NCI-H345 (cell line): Measurements from ENCODE around the gene COX19.
"Not testable (repeated sequence)": the region's sequence is repeated elsewhere in the genome, so short reads cannot be mapped to it uniquely, and the experiment has no call there.

Source experiments
- DNase-seq: peaks from one replicate; lab custom pipeline; 2025; lab: John Stamatoyannopoulos, UW

COX19 gene

DNA sequence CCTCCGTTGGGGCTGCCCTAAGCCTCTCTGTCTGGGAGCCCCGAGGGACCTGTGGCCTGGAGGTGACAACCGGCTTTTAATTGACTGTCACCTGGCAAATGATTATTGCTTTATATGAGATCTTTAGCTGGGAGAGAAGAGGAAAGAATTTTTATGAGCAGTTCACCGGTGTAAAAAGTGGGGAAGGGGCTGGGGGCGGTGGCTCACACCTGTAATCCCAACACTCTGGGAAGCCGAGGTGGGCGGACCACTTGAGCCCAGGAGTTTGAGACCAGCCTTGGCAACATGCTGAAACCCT is 2.6 kb upstream of the COX19 start:
- DNase-seq = no peak

DNA sequence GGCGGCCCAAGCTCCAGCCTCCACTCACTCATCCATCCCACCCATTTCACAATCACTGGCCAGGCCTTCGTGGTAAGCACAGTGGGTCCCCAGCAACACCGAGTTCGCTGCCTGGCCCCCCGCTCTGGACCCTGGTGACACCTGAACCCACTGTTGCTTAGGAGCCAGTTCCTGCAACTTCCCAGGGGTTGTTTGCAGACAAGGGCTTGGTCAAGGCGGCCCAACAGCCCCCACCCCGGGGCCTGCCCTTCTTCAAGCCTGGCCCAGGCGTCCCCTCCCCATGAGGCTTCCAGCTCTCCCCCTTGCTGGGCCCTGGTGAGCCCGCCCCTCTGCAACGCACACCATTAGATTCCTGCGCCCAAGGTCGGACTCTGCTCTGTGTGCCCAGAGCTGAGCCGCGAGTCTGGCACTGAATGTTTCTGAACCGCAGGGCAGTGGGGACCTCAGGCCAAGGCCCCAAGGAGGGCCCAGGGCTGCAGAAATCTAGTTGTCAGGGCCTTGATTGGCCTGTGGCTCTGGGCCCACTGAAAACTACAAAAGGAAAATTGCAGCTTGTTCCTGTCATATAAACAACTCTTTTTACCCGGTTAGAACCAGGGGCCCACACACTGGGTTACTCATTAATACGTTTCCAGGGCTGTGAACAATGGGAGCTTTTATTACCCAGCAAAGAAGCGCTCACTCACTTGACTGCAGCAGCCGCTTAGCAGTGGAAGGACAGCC is 2.1 kb upstream of the COX19 start:
- no peak for DNase-seq

DNA sequence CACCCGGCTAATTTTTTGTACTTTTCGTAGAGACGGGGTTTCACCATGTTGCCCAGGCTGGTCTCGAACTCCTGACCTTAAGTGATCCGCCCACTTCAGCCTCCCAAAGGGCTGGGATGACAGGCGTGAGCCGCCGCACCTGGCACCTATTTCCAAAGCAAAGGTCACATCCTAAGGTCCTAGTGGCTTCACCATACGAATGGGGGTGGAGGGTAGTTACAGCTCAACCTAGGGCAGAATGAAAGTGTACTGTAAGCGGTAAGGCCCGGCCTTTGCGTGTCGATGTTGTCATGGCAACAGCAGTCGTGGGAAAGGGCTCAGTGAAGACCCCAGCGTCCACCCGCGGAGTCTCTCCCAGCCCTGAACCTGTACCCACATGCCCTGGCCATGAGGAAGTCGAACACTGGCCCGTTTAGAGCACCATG is 1.6 kb upstream of the COX19 start:
- no peak for DNase-seq

DNA sequence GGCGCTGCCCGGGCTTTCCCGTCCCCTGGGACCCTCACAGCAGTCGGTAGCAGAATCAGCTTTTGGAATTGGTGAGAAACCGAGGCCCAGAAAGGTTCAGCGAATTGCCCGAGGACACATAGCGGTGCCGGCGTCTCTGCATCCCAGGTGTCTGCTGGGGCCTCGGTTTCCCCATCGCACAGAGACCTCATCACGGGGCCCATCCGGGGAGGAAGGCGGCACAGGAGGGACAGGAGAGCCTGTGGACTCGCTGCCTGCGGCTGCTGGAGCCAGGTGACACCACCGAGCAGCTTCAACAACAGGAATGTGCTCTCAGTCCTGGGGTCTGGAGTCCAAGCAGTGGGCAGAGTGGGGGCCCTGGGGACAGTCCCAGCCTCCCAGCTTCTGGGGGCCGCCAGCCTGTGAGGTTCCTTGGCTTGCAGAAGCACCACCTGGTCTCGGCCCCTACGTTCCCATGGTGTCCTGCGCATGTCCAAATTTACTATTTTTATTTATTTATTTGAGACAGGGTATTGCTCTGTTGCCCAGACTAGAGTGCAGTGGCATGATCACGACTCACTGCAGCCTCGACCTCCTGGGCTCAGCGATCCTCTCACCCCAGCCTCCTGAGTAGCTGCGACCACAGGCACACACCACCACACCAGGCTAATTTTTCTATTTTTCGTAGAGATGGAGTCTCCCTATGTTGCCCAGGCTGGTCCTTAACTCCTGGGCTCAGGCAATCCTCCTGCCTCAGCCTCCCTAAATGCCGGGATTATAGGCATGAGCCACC is 539 bp upstream of the COX19 start:
- no peak for DNase-seq

DNA sequence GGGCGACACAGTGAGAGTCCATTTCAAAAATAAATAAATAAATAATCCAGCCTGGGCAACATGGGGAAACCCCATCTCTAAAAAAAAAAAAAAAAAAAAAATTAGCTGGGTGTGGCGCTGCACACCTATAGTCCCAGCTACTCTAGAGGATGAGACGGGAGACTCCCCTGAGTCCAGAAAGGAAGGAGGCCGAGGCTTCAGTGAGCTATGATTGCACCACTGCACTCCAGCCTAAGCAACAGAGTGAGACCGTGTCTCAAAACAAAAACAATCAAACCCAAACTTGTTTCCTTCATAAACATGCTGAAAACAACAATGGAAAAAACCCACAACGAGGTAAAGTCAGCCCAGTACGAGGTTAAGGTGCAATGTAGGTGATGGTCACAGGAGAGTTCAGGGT is 1.2 kb downstream of the COX19 start:
- no peak for DNase-seq

DNA sequence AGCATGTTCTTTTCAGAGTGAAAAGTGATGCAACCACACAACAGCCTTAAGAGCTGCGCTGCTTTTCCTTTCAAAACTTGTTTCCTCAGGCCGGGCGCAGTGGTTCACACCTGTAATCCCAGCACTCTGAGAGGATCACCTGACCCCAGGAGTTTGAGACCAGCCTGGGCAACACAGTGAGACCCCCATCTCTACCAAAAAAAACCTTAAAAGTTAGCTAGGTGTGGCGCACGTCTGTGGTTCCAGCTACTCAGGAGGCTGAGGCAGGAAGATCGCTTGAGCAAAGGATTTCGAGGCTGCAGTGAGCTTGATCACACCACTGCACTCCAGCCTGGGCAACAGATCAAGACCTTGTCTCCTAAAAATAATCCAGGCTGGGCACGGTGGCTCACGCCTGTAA is 2.0 kb downstream of the COX19 start:
- no peak for DNase-seq

DNA sequence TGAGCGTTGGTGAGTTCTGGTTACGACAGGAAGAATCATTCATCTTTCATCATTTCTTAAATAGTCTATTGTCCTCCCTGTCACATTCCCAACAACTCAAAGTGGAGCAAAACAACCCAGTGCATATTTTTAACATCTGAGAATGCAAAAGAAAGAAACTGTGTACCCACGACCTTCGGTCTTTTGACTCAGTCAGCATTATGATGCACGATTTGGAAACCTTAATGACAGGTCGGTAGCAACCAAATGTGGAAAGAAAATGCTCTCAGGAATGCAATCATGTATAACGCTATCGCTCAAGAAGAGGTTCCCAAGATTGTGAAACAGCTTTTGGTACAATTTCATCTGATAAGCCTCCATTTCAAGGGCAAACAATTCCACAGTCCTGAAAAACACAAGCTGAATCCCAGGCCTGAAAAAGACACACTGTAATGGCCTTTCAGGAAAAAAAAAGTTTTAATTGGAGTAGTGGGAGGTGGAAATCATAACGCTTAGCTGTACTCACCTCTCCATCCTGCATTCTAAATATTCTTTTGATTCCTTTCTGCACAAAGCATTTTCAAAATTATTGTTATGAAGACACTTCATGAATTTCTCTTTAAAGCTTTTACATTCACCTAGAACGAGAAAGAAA is 2.6 kb downstream of the COX19 start:
- no peak for DNase-seq

DNA sequence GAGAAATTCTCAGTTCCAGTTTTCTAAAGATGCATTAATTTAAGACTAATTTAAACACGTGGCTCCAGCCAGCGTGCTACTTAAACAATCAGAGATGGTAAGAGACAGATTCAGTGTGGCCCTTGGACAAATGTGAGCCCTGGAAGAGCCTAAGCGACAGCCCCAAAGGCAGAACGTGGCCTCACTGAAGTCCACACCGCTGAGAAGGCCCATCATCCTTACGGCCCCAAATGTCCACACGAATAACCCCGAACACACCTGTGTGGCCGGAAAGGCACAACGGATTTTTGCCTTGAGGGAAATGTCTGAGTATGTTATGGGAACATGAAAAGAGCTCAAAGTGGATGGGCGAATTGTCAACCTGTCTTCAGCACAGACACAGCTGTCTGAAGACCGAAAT is 3.2 kb downstream of the COX19 start:
- no peak for DNase-seq

DNA sequence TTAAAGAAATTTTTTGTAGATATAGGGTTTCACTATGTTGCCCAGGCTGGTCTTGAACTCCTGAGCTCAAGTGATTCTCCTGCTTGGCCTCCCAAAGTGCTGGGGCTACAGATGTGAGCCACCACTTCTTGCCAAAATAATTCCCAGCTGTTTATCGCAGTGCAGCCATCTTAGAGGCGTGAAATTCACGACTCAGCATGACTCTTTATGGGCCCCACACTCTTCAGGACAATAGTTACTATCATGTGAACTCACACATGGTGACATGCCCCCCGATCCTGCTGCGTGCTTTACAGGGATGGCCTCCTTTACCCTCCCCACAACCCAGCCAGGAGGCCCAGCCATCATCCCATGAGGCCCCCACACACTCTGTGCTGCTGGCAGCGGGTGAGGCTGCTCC is 4.6 kb downstream of the COX19 start:
- DNase-seq = no peak

DNA sequence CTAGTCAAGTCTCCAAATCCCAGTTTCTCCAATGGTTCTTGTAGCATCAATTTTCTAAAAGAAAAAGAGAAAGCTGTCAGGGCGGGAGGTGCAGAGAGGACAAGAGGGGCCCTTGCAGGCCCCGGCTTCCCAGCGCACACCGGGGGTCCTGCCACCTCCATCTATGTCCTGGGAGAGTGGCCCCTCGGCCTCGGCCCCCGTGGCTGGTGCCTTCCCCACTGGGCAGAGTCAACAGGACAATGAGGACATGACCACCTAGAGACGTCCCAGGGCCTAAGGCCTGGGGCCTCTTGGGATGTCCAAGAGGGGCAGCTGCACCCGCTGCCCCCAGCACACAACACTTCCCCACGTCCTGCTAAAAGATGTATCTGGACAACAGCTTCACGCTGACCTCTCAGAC is 5.9 kb downstream of the COX19 start:
- DNase-seq = no peak

DNA sequence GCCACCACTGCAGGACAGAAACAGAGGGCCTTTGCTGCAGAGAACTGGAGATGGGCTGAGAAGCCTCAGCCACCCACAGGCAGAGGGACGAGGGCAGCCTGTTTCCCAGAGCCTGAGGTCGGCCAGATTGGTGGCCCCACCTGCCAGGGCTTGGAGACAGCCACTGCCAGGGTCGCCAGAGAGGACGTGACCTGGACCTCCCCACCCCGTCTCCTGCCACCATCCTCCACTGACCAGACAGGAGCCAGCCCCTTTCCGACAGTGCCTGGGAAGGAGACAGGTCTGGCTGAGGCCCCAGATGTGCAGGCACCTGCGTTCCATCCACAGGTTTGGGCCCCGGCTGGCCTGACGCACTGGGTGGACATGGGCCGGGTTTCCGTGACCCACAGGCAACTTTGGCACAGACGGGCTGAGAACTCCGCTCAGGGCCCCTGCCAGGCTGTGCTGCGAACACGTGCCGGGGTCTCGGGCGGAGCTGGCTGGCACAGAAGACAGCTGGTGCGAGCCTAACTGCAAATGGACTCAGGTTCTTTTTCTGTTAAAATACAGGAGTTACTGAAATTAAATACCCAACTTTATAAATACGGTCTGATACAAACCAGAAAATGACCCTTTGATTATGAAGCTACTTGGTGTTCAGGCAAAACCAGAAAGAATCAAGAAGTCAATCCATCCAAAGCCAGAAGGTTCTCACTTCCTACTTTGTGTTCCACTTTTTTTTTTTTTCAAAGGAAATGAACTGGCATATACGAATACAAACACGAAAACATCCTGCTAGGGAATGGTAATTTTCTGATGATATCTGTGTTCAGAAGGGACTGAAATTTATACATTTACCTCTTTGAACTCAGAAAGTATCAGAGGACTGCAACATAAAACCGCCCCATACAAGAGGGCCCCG is 6.9 kb downstream of the COX19 start:
- DNase-seq = no peak

DNA sequence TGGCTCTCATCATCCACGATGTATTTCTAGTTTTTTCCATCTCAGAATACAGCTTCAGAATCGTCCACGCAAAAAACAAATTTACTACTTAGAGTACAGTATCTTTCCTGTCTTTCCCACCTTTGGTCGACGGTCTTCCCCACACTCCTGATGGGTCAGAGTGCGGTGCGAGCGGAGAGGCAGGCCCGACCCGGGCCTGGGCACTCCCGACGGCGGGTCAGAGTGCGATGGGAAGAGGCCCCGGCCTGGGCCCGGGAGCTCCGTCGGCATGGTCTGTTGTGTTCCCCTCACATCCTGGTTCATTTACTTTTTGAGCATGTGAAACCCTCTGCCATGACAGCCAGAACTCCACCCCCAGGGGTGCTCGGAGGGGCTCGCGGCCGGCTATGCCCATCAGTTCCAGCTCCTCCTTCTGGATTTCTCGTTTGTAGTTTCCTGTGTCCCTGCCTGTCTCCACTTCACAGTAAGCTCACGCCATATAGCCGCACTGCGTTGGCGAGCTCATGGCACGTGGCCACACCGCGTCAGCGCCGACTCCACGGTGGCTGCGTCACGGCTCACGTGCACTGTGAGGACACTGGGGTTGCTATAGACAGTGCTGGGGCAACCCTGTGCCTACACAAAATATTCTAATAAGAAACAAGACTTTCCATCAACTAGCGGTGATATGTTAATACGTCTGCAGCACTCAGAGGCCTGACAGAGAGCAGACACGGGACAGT is 7.8 kb downstream of the COX19 start:
- DNase-seq = no peak

DNA sequence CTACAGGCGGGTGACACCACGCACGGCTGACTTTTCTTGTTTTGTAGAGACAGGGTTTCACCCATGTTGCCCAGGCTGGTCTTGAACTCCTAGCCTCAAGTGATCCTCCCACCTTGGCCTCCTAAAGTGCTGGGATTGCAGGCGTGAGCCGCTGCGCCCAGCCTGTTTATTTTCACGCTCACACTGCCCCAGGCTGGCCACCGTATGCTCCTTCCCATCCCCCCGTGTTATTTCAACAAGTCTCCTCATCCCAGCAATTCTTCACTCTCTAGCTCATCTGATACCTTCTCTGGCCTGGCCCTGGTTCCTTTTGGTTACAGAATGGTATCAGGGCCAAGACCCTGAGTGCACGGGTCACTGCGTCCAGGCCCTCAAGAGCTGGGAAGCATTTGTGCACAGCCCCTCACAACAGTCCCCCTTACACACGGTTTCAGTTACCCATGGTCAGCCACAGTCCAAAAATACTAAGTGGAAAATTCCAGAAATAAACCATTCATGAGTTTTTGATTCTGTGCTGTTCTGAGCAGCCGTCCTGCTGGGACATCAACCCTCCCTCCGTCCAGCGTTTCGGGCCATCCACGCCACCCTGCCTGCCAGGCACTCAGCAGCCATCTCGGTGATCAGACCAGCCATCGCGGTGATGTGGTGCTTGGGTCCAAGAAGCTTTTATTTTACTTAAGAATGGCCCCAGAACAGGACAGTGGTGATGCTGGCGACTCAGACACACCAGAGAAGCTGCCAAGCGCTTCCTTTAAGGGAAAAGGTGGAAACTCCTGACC is 8.9 kb downstream of the COX19 start:
- DNase-seq = no peak

DNA sequence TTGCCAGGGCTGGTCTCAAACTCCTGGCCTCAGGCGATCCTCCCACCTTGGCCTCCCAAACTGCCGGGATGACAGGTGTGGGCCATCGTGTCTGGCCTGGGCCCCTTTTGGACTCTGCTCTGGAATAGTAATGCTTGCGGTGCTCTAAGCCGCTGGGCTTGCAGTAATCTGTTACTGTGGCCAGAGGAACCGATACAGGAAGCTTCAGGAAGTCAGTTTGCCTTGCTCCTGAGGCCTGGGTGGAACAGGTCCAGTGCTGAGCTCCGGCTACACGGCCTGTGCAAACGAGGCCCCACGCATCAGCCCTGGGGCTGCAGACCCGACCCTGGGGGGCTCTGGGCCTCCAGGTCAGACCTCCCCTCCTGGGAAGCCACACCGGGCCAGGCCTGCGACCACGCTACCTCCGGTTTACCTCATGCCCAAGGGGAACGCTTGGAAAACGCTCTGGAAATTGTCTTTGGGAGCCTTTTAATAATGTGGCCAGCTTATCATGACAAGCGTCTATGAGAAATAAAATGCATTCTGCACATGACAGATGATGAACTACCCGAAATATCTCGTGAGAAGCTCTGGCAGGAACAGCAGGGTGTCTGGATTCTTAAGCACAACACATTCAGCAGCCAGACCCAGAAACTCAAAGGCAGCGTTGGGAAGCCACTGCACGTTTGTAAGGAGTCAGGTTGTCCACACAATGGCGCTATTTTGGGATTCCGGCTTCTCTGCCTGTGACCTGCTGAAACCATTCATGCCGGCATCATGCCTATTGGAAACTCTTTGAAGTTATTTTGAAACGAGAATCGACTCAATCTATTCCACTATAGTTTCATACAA is 10.7 kb downstream of the COX19 start:
- DNase-seq = no peak

DNA sequence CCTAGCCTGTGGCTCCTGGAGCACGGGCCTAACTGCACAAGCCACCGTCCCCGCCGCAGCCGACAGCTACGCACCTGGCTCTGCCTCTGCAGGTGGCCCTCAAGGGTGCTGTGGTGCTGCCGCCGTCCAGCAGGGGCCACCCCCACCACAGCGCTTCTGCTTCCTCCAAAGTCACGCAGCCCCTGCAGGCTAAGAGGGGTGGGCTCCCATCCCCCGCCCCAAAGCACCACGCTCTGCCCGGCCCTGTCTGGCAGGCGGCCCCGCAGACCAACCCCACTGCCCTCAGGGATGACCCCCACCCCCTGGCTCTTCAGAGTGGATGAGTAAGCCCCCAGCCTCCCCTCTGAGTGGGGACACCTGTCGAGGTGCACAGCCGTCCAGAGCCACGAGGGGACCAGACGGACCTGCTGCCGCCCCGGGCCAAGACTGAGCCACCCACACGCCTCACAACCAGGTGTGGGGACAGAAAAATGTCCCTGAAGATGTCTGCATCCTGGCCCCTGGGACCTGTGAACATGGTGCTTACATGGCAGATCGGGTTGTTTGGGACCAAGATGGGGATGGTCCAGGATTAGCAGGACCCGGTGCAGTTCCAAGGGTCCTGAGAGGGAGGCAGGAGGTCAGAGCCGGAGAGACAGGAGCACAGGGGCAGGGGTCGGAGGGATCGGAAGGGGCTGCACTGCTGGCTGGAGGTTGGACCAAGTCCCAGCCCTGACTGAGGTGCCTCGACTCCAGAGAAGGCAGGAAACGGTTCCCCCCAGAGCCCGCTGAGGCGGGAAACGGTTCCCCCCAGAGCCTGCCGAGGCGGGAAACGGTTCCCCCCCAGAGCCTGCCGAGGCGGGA is 11.9 kb downstream of the COX19 start:
- DNase-seq = peak; percentile 24

DNA sequence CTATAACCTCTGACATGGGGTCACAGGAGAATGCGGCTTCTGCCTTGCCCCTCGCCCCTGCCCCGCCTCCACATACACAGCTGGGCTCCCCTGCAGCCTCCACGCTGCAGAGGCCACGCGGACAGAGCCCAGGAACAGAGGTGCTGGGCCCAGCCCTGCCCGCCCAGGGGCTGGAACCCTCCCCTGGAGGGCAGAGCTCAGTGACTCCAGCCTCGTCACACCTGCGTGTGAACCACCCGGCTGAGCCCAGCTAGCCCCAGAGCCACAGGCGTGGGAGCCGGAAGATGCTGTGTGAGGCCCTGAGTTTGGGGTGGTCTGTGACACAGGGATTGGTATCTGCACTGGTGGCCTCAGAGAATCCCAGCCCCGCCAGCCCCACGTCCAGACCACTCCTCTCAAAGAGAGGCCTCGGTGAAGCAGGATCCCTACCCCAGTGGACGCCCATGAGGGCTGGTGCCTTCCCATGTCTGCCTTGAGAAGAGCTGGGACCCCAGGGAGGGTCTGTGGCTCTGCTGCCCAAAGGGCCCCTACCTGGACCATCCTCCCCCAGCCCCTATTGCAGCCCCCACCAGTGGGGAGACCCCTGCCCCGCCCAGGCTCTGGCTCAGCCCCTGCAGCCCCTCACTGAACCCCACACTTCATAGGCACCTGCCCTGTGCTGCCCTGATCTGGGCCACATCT is 12.8 kb downstream of the COX19 start:
- no peak for DNase-seq

DNA sequence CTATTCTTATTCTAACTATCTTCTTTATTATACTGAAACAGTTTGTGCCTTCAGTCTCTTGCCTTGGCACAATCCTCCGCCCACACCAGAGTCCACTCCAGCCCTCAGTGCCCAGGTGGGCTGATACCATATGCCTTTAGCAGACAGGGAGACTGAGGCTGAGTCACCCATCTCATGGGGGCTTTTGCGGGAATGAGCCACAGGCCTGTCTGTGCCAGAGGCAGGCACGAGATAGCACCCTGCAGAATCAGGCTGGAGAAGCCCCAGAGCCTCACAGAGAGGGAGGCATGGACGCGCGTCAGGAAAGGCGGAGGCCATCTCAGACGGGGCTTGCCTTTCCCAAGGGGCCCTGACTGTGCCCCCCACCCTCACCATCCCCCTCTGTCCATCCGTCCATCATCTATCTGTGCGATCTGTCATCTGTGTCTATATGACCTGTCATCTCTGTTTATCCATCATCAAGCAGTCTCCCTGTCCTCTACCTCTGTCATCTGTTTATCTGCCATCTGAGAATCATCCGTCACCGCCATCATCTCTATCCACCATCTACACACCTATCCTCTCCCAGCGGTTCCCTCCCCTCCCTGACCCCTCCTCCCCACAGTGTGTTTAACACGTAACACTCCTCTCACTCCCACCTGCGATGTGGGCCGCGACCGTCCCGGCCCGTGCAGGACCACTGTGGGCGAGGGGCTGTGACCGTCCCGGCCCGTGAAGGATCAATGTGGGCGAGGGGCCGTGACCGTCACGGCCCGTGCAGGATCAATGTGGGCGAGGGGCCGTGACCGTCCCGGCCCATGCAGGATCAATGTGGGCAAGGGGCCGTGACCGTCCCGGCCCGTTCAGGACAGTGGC is 13.6 kb downstream of the COX19 start:
- DNase-seq = no peak

DNA sequence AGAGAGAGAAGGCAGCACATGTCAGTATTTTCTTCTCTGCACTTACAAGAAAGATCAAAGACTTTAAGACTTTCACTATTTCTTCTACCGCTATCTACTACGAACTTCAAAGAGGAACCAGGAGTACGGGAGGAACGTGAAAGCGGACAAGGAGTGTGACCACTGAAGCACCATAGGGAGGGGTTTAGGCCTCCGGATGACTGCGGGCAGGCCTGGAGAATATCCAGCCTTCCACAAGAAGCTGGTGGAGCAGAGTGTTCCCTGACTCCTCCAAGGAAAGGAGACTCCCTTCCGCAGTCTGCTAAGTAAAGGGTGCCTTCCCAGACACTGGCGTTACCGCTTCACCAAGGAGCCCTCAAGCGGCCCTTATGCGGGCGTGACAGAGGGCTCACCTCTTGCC is 14.4 kb downstream of the COX19 start:
- DNase-seq = not testable (repeated sequence)
